Measurements from ENCODE around the gene RNF113B.

The RNF113B gene

DNA sequence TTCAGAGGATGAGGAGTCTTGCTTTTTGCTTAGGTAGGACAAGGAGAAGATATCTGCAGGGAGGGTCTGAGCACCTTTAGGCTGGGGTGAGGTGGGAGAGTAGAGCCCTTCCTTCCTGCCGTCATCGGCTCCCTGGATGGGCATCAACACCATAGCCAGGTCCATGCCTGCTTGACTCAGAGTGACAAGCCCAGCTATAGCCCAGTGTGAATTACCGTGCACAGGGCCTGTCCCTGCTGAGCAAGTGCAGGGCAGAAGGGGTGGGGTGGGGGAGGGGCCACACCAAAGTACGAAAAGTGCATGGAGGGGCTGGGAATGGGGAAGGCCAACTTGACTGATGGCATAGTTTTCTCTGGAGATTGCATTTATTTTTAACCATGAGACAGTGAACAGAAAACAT, 30.3 kb upstream of the RNF113B start:
- H3K27ac ChIP-seq, result peak overlapping the region in 3 of 21 experiments; percentile 34 to 48 (median 40)
- no peak overlapping the region for H3K4me3 ChIP-seq

GRCh38 chr13:98206946-98207345, 29.9 kb upstream of the RNF113B start:
- H3K4me3 ChIP-seq, result no peak overlapping the region
- peak overlapping the region in 2 of 21 experiments; percentile 12 to 40 for H3K27ac ChIP-seq

- no peak overlapping the region for H3K4me3 ChIP-seq
Measured at GRCh38 chr13:98204546-98204945, 27.5 kb upstream of the RNF113B start.

DNA sequence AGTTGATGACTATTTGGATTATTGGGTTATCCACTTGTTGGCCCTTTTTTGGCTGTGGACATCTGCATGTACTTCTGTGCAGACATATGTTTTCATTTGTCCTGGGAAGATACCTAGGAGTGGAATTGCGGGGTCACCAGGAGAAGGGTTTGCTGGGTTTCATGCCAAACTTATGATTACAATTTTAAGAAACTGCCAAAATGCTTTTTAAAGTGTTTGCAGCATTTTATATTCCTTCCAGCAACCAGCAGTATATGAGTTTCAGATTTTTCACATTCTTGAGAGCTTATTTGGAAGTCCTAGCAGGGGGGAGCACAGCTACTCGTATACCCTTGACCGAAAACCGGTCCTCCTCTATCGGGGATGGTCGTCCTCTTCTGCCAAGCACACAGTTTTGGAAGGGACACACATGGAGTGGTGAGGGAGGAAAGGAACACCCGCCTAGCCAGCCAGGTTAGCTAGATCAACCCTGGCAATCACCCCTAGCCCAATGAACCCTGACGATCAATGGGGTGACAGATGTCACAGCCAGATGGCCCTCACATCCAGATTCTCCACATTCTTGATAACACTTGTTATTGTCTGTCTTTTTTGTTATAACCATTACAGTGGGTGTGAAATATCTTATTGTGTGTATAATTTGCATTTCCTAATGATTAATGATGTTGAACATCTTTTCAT, 26.7 kb upstream of the RNF113B start:
- H3K4me3 ChIP-seq, result no peak overlapping the region
- H3K27ac ChIP-seq, result no peak overlapping the region

More at GRCh38 chr13:98204546-98204945, 27.5 kb upstream of the RNF113B start:
- no peak overlapping the region for H3K27ac ChIP-seq

- Histone ChIP-seq H3K4me3 (no peak overlapping the region), H3K27ac (no peak overlapping the region)
Measured at GRCh38 chr13:98201984-98202383, 24.9 kb upstream of the RNF113B start.

- Histone ChIP-seq H3K27ac (no peak overlapping the region), H3K4me3 (no peak overlapping the region)
Measured at GRCh38 chr13:98201189-98201588, 24.1 kb upstream of the RNF113B start.

DNA sequence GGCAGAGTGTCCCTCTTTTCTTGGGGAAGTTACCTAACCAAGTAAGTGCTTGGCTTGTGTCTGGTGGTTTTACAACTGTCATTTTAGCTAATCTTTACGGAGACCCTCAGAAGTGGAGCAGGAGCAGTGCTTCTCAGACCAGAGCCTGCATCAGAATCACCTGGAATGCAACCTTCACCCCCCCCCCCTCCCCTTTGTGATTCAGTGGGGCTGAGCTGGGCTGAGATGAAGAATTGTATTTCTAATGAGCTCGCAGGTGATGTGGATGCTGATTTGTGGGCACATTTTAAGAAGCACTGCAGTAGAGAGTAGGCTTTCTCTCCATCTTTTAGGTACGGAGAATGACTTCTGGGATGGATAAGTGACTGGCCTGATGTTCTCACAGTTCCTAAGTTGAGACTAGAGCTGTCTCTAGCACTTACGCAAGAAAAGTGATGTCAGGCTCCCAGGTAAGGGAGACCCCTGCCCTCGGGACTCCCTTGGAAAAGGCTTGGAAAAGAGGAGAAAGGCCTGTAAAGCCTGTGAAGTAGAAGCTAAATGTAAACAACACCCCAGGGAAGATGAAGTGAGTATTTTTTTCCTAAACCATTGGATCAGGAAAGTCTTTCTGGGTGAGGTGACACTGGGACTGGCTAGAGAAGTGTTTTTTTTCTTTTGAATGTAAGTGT, 23.3 kb upstream of the RNF113B start:
- H3K27ac ChIP-seq, result no peak overlapping the region
- no peak overlapping the region for H3K4me3 ChIP-seq

- H3K27ac ChIP-seq, result no peak overlapping the region
- H3K4me3 ChIP-seq, result no peak overlapping the region
Measured at GRCh38 chr13:98199480-98199879, 22.4 kb upstream of the RNF113B start.

DNA sequence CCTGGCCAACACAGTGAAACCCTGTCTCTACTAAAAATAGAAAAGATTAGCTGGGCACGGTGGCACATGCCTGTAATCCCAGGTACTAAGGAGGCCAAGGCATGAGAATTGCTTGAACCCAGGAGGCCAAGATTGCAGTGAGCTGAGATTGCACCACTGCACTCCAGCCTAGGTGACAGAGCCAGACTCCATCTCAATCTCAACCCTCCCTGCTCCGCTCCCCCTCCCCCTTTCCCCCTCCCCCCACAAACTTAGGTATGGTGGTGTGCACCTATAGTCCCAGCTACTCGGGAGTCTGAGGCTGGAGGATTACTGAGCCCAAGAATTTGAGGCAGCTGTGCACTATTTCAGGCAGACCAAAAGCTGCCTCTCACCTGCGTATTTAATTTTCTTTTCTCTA, 21.6 kb upstream of the RNF113B start:
- no peak overlapping the region for H3K27ac ChIP-seq
- no peak overlapping the region for H3K4me3 ChIP-seq

DNA sequence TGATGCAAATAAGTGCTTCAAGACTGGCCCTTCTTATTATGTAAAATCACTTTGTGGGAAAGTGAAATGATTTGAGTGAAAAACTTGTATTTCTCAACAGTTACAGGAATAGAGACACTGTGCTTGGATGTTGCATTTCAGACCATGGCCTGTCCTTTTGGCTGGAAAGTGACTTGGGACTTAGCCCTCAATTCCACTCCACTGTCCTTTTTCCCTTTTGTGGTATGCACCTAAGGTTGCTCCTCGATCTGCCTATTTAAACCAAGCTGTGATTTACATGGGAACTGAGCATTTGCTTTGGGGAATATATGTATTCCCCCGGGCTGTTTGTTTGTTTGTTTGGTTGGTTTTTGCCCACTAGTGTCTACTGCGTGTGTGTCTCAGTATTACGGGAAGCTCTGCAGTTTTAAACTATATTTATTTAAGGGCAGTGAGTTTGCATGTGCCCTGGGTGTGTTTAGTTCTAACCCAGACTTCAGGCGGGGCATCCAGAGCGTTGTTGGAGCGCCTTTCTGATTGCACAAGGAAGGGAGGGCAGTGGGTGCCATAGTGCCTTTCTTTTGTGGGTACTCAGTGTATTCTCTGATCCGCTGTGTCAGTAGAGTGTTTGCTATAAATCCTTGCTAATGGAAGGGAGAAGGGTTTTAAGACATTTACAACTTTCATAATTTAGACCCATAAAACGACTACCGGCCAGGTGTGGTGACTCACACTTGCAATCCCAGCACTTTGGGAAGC, 18.2 kb upstream of the RNF113B start:
- Histone ChIP-seq H3K4me3 (no peak overlapping the region), H3K27ac (no peak overlapping the region)

GRCh38 chr13:98192008-98192407, 14.9 kb upstream of the RNF113B start:
- H3K27ac ChIP-seq, result no peak overlapping the region
- H3K4me3 ChIP-seq, result no peak overlapping the region

DNA sequence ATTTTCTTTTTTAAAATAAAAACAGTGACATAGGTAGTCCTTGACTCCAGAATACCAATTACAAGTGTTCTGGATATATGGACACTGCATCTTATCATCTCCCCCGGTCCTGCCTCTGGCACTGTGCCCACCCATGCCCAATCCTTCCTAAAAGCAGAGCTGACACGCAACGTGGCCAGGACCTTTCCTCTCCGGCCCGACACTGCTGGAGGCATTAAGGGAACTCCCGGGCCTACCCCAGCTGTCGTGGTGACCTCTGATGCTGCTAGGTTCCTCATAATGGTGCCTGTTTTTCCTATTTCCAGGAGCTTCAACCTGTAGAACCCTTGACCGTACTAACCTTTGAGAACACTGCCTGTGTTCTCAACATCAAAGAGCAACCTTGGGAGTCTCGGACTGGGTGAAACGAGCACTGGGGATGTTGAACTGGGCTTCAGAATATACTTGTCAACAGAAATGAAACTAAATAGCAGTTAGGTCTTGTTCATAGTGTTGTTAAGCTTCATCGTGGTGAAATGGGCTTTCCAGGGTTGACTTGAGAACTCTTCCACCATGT, 13.9 kb upstream of the RNF113B start:
- no peak overlapping the region for H3K4me3 ChIP-seq
- no peak overlapping the region for H3K27ac ChIP-seq

DNA sequence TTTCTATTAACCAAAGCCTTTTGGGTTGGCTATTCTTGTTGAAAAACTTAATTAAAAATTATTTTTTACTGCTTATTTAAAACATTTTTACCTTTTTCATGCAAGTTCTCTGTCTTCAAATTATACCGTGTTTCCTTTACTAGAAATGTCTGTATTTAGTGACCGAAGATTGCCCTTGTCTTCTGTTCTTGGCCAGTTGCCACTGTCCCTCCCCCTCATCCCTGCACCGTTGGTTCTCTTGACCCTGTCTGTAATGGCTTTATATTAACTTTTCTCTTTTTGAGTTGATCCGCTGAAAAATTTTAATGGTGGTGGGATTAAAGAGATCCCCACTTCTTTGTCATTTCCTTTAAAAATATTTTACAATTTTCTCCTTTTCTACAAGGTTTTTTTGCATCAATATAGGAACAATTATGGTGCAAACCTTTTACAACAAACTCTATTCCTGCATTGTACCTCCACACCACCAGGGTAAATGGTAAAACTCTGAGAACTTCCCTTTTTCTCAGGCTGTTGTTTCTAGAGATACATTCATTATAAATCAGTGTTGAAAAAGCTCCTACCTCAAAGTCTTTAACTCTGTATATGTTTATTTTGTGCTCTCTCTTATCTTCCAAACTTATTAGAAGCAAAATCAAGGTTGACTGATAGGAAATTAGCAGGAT, 12.9 kb upstream of the RNF113B start:
- Histone ChIP-seq H3K4me3 (no peak overlapping the region), H3K27ac (no peak overlapping the region)

DNA sequence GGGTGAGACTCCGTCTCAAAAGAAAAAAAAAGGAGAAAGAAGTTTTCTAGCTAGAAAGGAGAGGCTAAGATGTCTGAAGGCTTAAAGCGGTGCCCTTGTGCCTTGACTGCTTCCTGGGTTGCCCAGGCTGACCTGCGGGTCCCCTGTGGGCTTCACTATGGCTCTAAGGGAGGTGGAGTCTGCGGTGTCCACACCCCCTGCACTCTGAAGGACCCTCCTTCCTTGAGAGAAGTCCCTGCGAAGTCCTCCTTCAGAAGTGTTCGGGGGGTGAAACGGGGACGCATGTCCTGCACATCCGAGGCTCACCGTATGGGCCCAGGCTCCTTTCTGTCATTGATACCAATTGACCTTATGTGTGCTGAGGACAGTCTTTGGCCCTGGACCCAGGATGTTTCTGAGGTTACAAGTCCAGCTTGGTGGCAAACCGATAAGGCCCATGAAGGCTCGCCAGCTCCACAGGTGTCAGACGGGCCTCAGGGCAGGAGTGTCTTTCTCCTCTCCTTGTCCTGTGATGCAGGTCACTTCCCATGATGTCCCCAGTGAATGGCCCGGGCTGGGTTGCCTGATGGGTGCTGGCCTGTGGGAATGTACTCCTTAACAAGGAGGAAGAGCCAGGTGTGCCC, 11.6 kb upstream of the RNF113B start:
- Histone ChIP-seq H3K4me3 (no peak overlapping the region), H3K27ac (no peak overlapping the region)

GRCh38 chr13:98187965-98188261, 10.8 kb upstream of the RNF113B start:
- H3K27ac ChIP-seq, result no peak overlapping the region

DNA sequence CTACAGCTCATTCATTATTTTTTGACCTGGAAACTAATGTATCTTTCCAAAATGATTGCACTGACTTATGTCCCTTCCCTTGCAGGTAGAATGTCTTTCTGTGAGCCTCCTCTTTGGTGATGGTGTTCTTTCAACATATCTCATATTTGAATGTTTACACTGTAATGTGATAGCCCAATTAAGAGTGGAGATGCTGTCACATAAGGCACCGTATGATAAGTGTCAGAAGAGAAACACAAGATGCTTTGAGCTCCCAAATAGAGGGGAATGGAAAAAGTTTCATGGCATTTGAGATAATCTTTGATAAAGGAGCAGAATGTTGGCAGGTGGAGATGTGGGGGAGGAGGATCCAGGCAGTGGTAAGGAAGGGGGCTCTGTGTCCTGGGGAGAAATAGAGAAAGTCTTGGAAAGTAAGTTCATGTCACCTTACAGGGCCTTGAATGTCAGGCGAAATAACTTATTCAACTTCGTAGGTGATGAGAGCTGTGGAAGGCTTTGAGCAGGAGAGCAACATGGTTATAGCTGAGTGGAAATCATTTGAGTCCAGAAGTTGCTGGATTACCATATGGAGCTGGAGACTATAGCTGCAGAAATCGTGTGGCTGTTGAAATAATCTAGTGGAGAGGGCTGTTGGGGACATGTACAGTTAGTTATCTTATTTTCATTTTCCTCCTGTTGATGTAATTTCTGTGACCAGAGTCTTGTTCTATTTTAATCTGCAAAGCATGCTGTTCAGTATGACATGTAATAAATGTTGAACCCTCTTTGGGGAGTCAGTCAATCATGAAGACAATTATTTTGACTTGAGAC, 10.3 kb upstream of the RNF113B start:
- Histone ChIP-seq H3K27ac (no peak overlapping the region), H3K4me3 (no peak overlapping the region)

More at GRCh38 chr13:98187965-98188261, 10.8 kb upstream of the RNF113B start:
- H3K4me3 ChIP-seq, result no peak overlapping the region

- Histone ChIP-seq H3K4me3 (no peak overlapping the region), H3K27ac (no peak overlapping the region)
Measured at GRCh38 chr13:98184792-98185191, 7.7 kb upstream of the RNF113B start.

- Histone ChIP-seq H3K27ac (no peak overlapping the region), H3K4me3 (no peak overlapping the region)
Measured at GRCh38 chr13:98182589-98182988, 5.5 kb upstream of the RNF113B start.

DNA sequence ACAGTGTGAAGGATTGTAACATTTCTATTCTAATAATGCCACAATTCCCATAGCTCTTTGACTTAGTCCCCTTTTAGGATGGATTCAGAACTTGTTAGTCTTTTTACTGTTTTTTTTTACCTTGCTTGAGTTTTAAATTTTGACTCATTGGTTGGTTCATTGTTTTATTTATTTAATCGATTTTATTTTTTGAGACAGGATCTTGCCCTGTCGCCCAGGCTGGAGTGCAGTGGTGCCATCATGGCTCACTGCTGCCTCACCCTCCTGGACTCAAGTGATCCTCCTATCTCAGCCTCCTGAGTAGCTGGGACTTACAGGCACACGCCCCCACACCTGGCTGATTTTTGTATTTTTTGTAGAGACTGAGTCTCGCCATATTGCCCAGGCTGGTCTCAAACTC, 5.1 kb upstream of the RNF113B start:
- Histone ChIP-seq H3K27ac (no peak overlapping the region), H3K4me3 (no peak overlapping the region)

Measured in skin epidermis (tissue), 12 donors.